Tibial artery (tissue), 4 donors: ENCODE results near the gene COG7.
"Not testable (repeated sequence)": the region's sequence is repeated elsewhere in the genome, so short reads cannot be mapped to it uniquely, and the experiment has no call there.

Experiments used
- DNase-seq, 2 donors: peaks; one replicate each; pipeline ENCODE4 v3.0.0-alpha.2; 2019
- H3K27ac ChIP-seq, 2 donors: fragments of 200-600 bp; sonication (generic) in 1 of 2; 1 replicate in 1 of 2; 2 replicates in 1 of 2; pipeline ENCODE4 v1.5.1; 2018 to 2019; ENCODE audit warnings: mild to moderate bottlenecking in 1 of 2
- H3K27me3 ChIP-seq, 2 donors: fragments of 200-600 bp; sonication (generic) in 1 of 2; one replicate each; pipeline versions ENCODE4 v1.5.1 to v1.6.0; 2016 to 2019
- H3K36me3 ChIP-seq, 3 donors: fragments of 200-600 bp; sonication (generic) in 2 of 3; one replicate each; pipeline ENCODE4 v1.5.1; 2016 to 2019; ENCODE audit warnings: mild to moderate bottlenecking in 2 of 3
- H3K4me1 ChIP-seq, 4 donors: fragments of 200-600 bp; sonication (generic) in 2 of 4; 1 replicate in 3 of 4; 2 replicates in 1 of 4; pipeline ENCODE4 v1.5.1; 2016 to 2019
- H3K4me3 ChIP-seq, 2 donors: fragments of 200-600 bp; sonication (generic) in 1 of 2; 1 replicate in 1 of 2; 2 replicates in 1 of 2; pipeline ENCODE4 v1.5.1; 2018 to 2019; ENCODE audit warnings: mild to moderate bottlenecking in 2 of 2
- H3K9me3 ChIP-seq, 3 donors: fragments of 200-600 bp; sonication (generic) in 1 of 3; one replicate each; pipeline ENCODE4 v1.5.1; 2016 to 2019
- CTCF ChIP-seq, 2 experiments: fragments of 200-600 bp in 1 of 2; fragments of 450-650 bp in 1 of 2; IDR thresholded peaks; one replicate each; pipeline ENCODE4 v1.5.1; 2017 to 2019; ENCODE audit warnings: antibody characterized with exemption in 2 of 2, mild to moderate bottlenecking in 1 of 2, moderate library complexity in 1 of 2
- intact Hi-C: fragments of 100-400 bp; cut with DNase I; formaldehyde crosslinking; loops from one replicate; pipeline ENCODE4 v1.15.0; 2023; ENCODE audit warnings: low total_unique reads

The COG7 gene

GRCh38 chr16:23476289-23476688 is 23.3 kb upstream of the COG7 start:
- Histone ChIP-seq H3K4me3 (no peak overlapping the region), H3K27ac (no peak overlapping the region), H3K9me3 (no peaks in the 10 kb centered on the region), H3K36me3 (peaks cover 82 to 93% (median 92%) of the 10 kb centered on the region in 3 donors), H3K4me1 (no peaks in the 10 kb centered on the region), H3K27me3 (no peaks in the 10 kb centered on the region)
- TF ChIP-seq CTCF (IDR thresholded peaks at IDR 0.05): no peak
- DNase-seq: no peak
- intact Hi-C loops: no loop called here

DNA sequence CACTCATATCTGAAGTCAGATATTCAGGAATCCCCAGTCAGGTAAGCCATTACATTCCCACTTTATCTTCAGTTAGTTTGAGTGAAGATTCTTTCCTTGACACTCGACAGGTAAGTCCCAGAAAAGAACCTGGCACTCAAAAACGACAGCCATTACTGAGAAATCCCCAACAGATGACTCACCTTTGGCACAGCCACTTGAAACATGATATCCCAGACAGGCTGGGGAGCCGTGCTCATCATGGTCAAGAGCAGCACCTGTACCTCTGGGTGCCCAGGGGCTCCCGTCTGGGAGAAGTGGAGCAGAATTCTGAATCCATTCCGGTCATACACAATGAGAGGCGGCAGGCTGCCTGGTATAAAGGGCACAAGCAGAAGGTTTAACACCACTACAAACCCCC is 16.8 kb upstream of the COG7 start:
- intact Hi-C loops: no loop called here
- no peak overlapping the region for H3K4me3 ChIP-seq
- TF ChIP-seq CTCF (IDR thresholded peaks at IDR 0.05): no peak
- H3K27ac ChIP-seq: no peak overlapping the region
- H3K36me3 ChIP-seq: peaks cover 57 to 91% (median 72%) of the 10 kb centered on the region in 3 donors
- no peaks in the 10 kb centered on the region for H3K4me1 ChIP-seq
- no peaks in the 10 kb centered on the region for H3K9me3 ChIP-seq
- no peak for DNase-seq
- no peaks in the 10 kb centered on the region for H3K27me3 ChIP-seq

DNA sequence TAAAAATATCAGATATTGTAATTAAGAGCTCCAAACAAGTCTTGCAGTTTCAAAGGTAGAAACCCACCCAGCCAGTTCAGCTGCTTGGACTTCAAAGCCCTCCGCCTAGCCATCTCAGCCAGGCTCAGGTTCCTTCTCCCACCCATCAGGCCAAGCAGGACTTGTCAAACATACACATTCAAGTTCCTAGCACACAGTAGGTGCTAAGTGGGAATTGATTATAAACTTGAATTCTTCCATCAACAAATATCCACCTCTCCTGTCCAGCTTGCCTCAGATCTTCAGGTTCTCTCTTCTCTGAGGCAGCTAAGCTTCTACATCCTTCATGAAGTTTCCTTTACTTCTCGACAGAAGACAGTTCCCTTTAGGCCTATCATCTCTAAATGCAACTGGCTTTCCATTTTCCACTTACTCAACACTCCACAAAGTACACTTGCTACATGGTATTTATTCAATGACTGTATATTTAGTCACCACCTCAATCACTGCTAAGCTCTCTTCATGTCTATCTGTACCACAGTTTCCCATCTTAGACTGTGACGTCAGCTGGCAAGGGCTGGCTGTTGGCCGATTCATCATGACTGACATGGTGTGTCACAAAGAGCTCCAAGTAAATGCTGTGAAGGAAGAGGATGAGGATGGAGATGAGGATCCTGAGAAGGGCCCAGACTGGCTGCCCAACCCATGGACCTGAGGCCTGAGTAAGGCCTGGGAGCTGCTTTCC is 13.3 kb upstream of the COG7 start:
- no peak for DNase-seq
- peaks cover 0 to 5% (median 0%) of the 10 kb centered on the region in 4 donors for H3K4me1 ChIP-seq
- peaks cover 30 to 64% (median 48%) of the 10 kb centered on the region in 3 donors for H3K36me3 ChIP-seq

GRCh38 chr16:23465179-23465578 is 12.2 kb upstream of the COG7 start:
- intact Hi-C loops: no loop called here
- no peak for TF ChIP-seq CTCF (IDR thresholded peaks at IDR 0.05)
- H3K4me1 ChIP-seq: peaks cover 0 to 5% (median 0%) of the 10 kb centered on the region in 4 donors
- H3K27me3 ChIP-seq: no peaks in the 10 kb centered on the region
- no peak for DNase-seq
- H3K27ac ChIP-seq: no peak overlapping the region
- peaks cover 29 to 54% (median 47%) of the 10 kb centered on the region in 3 donors for H3K36me3 ChIP-seq
- no peaks in the 10 kb centered on the region for H3K9me3 ChIP-seq
- no peak overlapping the region for H3K4me3 ChIP-seq

More for the DNA sequence above, 13.3 kb upstream of the COG7 start:
- H3K4me3 ChIP-seq: no peak overlapping the region
- intact Hi-C loops: no loop called here
- H3K27ac ChIP-seq: no peak overlapping the region
- no peaks in the 10 kb centered on the region for H3K27me3 ChIP-seq
- no peak for TF ChIP-seq CTCF (IDR thresholded peaks at IDR 0.05)
- H3K9me3 ChIP-seq: no peaks in the 10 kb centered on the region

GRCh38 chr16:23464196-23464595 is 11.2 kb upstream of the COG7 start:
- intact Hi-C loops: no loop called here
- no peak for DNase-seq
- no peak for TF ChIP-seq CTCF (IDR thresholded peaks at IDR 0.05)
- no peak overlapping the region for H3K27ac ChIP-seq
- H3K9me3 ChIP-seq: no peaks in the 10 kb centered on the region
- no peak overlapping the region for H3K4me3 ChIP-seq
- peaks cover 19 to 44% (median 37%) of the 10 kb centered on the region in 3 donors for H3K36me3 ChIP-seq
- peaks cover 0 to 5% (median 0%) of the 10 kb centered on the region in 4 donors for H3K4me1 ChIP-seq
- no peaks in the 10 kb centered on the region for H3K27me3 ChIP-seq

DNA sequence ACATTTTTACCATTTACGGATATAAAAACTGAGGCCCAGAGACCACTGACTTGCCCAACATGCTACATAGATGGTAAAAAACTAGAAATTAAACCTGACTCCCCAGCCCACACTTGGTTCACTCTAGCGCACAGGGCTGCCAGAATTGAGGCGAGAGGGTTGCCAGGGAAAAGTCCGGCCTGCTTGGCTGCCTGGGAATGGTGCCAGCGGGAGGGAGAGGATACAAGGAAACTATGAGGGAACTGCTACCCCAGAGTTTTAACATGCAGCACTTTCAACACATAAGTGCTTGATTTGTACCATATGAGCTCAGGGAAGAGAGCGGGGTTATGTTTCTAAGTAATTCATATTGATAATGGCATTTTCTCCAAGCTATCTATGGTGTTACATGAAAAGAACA is 10.0 kb upstream of the COG7 start:
- H3K4me1 ChIP-seq, H3K4me3 ChIP-seq, H3K27ac ChIP-seq, intact Hi-C loops, H3K9me3 ChIP-seq, H3K27me3 ChIP-seq: not testable (repeated sequence)
- DNase-seq: peak; percentile 76 to 85
- H3K36me3 ChIP-seq: peaks cover 7 to 32% (median 25%) of the 10 kb centered on the region in 3 donors
